Measurements from ENCODE around the gene COLEC12. TPM values are rescaled to one million over a fixed set of nuclear protein-coding genes. Genes with fewer than 3 reads are reported as not detected.

The COLEC12 gene
- total and polyA plus RNA-seq, 9 donors = 0.78 to 20.7 (median 5.9) TPM

DNA sequence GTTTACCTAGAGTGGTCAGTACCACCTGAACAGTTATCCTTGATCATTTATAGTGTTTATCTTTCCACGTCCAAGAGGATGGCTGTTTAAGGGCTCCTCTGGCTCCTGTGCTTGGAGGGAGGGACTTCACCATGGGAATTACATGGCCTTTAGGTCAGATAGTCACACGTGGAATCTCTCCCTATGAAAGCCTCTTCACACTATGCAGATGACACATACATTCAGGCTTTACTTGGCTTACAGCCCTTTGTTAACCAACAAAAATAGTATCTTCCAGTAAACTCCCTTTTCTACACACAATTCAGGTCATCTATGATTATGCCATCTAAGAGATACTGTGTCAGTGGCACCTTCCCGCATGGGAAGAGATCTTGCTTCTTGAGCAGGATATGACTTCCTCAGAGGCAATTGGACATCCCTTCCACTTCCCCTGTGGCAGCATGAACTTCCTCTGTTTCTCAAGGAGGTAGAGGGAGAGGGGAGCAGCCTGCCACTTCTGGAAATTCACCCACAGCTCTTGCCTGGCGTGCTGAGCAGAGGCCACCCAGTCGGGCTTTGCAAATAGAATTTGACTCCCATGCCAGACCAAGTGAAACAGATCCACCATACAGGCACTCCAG is 53.5 kb downstream of the COLEC12 start:
- no peaks in the 10 kb centered on the region for H3K9me3 ChIP-seq
- no peak overlapping the region for H3K4me3 ChIP-seq
- H3K27me3 ChIP-seq = no peaks in the 10 kb centered on the region
- no peaks in the 10 kb centered on the region for H3K36me3 ChIP-seq
- H3K4me1 ChIP-seq (ENCODE audit: insufficient read depth) = no peaks in the 10 kb centered on the region
- intact Hi-C loops (cut with DNase I) = no loop called here
- no peak for DNase-seq
- H3K27ac ChIP-seq = no peak overlapping the region
- TF ChIP-seq, protein P1, sequence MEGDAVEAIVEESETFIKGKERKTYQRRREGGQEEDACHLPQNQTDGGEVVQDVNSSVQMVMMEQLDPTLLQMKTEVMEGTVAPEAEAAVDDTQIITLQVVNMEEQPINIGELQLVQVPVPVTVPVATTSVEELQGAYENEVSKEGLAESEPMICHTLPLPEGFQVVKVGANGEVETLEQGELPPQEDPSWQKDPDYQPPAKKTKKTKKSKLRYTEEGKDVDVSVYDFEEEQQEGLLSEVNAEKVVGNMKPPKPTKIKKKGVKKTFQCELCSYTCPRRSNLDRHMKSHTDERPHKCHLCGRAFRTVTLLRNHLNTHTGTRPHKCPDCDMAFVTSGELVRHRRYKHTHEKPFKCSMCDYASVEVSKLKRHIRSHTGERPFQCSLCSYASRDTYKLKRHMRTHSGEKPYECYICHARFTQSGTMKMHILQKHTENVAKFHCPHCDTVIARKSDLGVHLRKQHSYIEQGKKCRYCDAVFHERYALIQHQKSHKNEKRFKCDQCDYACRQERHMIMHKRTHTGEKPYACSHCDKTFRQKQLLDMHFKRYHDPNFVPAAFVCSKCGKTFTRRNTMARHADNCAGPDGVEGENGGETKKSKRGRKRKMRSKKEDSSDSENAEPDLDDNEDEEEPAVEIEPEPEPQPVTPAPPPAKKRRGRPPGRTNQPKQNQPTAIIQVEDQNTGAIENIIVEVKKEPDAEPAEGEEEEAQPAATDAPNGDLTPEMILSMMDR (IDR thresholded peaks at IDR 0.05) = no peak
- no peak for TF ChIP-seq POLR2A (IDR thresholded peaks at IDR 0.05)
- TF ChIP-seq EP300 (IDR thresholded peaks at IDR 0.05) = no peak
- 69 to 73% (median 69%) methylated on average over 5 of the region's 5 CpGs for WGBS, 3 donors

- no peak for DNase-seq
- H3K36me3 ChIP-seq = no peaks in the 10 kb centered on the region
- H3K4me3 ChIP-seq = no peak overlapping the region
- intact Hi-C loops (cut with DNase I) = no loop called here
- H3K27me3 ChIP-seq = no peaks in the 10 kb centered on the region
- TF ChIP-seq, protein P1 (IDR thresholded peaks at IDR 0.05) = no peak
- no peak for TF ChIP-seq EP300 (IDR thresholded peaks at IDR 0.05)
- no peak for TF ChIP-seq POLR2A (IDR thresholded peaks at IDR 0.05)
- H3K27ac ChIP-seq = no peak overlapping the region
- 74 to 93% (median 79%) methylated on average over 3 of the region's 3 CpGs for WGBS, 3 donors
- H3K9me3 ChIP-seq = no peaks in the 10 kb centered on the region
- H3K4me1 ChIP-seq (ENCODE audit: insufficient read depth) = no peaks in the 10 kb centered on the region
Measured at GRCh38 chr18:445055-445454, 55.4 kb downstream of the COLEC12 start.

DNA sequence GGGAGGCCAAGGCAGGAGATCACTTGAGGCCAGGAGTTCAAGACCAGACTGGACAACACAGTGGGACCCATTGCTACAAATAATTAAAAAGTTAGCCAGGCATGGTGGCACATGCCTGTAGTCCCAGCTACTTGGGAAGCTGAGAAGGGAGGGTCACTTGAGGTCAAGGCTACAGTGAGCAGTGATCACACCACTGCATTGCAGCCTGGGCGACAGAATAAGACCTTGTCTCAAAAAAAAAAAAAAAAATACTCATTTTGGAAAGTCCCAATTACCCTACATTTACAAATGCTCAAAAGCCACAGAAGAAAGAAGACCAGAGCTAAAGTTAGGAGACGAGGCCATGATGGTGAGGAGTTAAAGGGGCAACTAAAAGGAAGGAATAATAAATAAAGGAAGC is 61.9 kb downstream of the COLEC12 start:
- Histone ChIP-seq H3K4me3 (no peak overlapping the region), H3K36me3 (no peaks in the 10 kb centered on the region), H3K27me3 (no peaks in the 10 kb centered on the region), H3K9me3 (no peaks in the 10 kb centered on the region), H3K4me1 (ENCODE audit: insufficient read depth) (no peaks in the 10 kb centered on the region), H3K27ac (no peak overlapping the region)
- no peak for DNase-seq
- 75 to 82% (median 81%) methylated on average over 2 of the region's 2 CpGs for WGBS, 3 donors
- intact Hi-C loops (cut with DNase I) = no loop called here
- no peak for TF ChIP-seq EP300 (IDR thresholded peaks at IDR 0.05)
- TF ChIP-seq, protein P1 (IDR thresholded peaks at IDR 0.05) = no peak
- no peak for TF ChIP-seq POLR2A (IDR thresholded peaks at IDR 0.05)

- no peaks in the 10 kb centered on the region for H3K36me3 ChIP-seq
- intact Hi-C loops (cut with DNase I) = no loop called here
- H3K27me3 ChIP-seq = no peaks in the 10 kb centered on the region
- no peaks in the 10 kb centered on the region for H3K4me1 ChIP-seq (ENCODE audit: insufficient read depth)
- H3K9me3 ChIP-seq = no peaks in the 10 kb centered on the region
- no peak for DNase-seq
- 86 to 89% (median 86%) methylated on average over 4 of the region's 4 CpGs for WGBS, 3 donors
- H3K4me3 ChIP-seq = no peak overlapping the region
- H3K27ac ChIP-seq = no peak overlapping the region
- no peak for TF ChIP-seq EP300 (IDR thresholded peaks at IDR 0.05)
- TF ChIP-seq POLR2A (IDR thresholded peaks at IDR 0.05) = no peak
Measured at GRCh38 chr18:435940-436339, 64.6 kb downstream of the COLEC12 start.

GRCh38 chr18:434410-434809 is 66.1 kb downstream of the COLEC12 start:
- Histone ChIP-seq H3K4me1 (ENCODE audit: insufficient read depth) (no peaks in the 10 kb centered on the region), H3K36me3 (no peaks in the 10 kb centered on the region), H3K27ac (no peak overlapping the region), H3K9me3 (no peaks in the 10 kb centered on the region), H3K27me3 (no peaks in the 10 kb centered on the region), H3K4me3 (no peak overlapping the region)
- DNase-seq = no peak
- TF ChIP-seq, protein P1 (IDR thresholded peaks at IDR 0.05) = no peak
- TF ChIP-seq EP300 (IDR thresholded peaks at IDR 0.05) = no peak
- no peak for TF ChIP-seq POLR2A (IDR thresholded peaks at IDR 0.05)
- WGBS, 3 donors = 0% methylated on average over 1 of the region's 1 CpG
- intact Hi-C loops (cut with DNase I) = no loop called here
